Psoas muscle (tissue), 8 donors: ENCODE measurements around the gene DMD. TPM values are rescaled to one million over a fixed set of nuclear protein-coding genes. Genes with fewer than 3 reads are reported as not detected.

Experiments used
- ATAC-seq, 4 donors: fragments of 200-7000 bp; cut with Tn5 transposase; one replicate each; pipeline ENCODE4 v1.9.1; 2020; ENCODE audit warnings: moderate library complexity in 3 of 4, mild to moderate bottlenecking in 2 of 4
- DNase-seq, 2 donors: peaks; one replicate each; pipeline ENCODE4 v3.0.0-alpha.2; 2020
- H3K27ac ChIP-seq: fragments of 200-600 bp; one replicate; pipeline ENCODE4 v1.8.0; 2022
- H3K27me3 ChIP-seq, 3 donors: fragments of 200-600 bp in 1 of 3; one replicate each; pipeline versions ENCODE4 v1.6.1 to v1.8.0; 2013 to 2022; ENCODE audit warnings: low read length in 2 of 3, mild to moderate bottlenecking in 2 of 3, moderate library complexity in 1 of 3; ENCODE audit not compliant: insufficient read depth in 3 of 3
- H3K36me3 ChIP-seq, 2 donors: fragments of 200-600 bp in 1 of 2; one replicate each; pipeline versions ENCODE4 v1.6.1 to v1.8.0; 2013 to 2022; ENCODE audit warnings: low read depth in 1 of 2, mild to moderate bottlenecking in 1 of 2, moderate library complexity in 1 of 2; ENCODE audit not compliant: insufficient read depth in 1 of 2
- H3K4me1 ChIP-seq: fragments of 200-600 bp; one replicate; pipeline ENCODE4 v1.8.0; 2022
- H3K4me3 ChIP-seq: fragments of 200-600 bp; one replicate; pipeline ENCODE4 v1.8.0; 2022; ENCODE audit warnings: mild to moderate bottlenecking
- H3K9me3 ChIP-seq: fragments of 200-600 bp; one replicate; pipeline ENCODE4 v1.8.0; 2022
- WGBS, 3 donors: extraction: QIAGEN DNeasy Blood & Tissue Kit; methylation state at CpG; one replicate each; pipeline versions ENCODE4 v1.1.6 to v1.1.7; 2013; 5-methylcytosine and 5-hydroxymethylcytosine counted together
- intact Hi-C, 2 donors: fragments of 100-400 bp; cut with DNase I; formaldehyde crosslinking; loops; one replicate each; pipeline versions ENCODE4 v1.11.0 to v1.14.2; 2022
- polyA plus RNA-seq, 3 donors: library from polyadenylated mRNA; stranded (reverse); fragments of 200-250 nt; gene quantifications; one replicate each; pipeline ENCODE4 v1.2.3, GENCODE V29; 2013
- total RNA-seq, 4 donors: library from RNA; stranded (reverse); fragmentation: NEBNext Ultra II Directional in 2 of 4; extraction: Animal tissue kit (Norgen Biotek cat#: 25700) in 2 of 4; gene quantifications; one replicate each; pipeline versions ENCODE4 v1.2.1 to v1.2.4, GENCODE V29; 2021 to 2023
- TF ChIP-seq, protein P1 (sequence below): fragments of 200-600 bp; IDR thresholded peaks from one replicate; pipeline ENCODE4 v1.8.0; 2022; ENCODE audit warnings: antibody characterized with exemption
- donor health status: healthy with polysubstance abuse.
- donor health status: DM: no; HTN: no; CAD: no; lungs with moderate emphysema.
- donor health status: Bipolar disorder and iron deficiency.
- donor health status: healthy.
- donor health status: DM: yes; HTN: yes; CAD: no.
- donor health status: DM: no; HTN: no; CAD: no.
- donor health status: DM: no; HTN: no; CAD: no.
- donor health status: DM: yes; HTN: yes; CAD: no.

The DMD gene
- total and polyA plus RNA-seq, 7 donors, result 6.8 to 170 (median 86.5) TPM

DNA sequence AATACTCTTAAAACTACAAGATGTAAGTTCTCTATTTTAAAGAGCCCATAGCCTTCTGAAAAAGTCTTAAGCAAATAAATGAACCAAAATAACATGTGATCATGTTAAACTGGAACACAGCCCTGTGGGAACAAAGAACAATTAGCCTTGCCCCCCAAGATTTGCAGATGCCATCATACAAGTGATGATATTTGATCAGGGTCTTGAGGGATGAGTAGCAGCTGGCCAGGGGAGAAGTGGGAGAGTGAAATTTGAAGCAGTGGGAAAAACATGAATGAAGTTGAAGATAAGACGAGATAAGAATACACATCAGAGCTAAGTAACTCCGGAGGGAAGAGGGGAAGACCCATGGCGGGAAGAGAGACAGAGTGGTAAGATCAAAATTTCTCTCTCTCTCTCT, 1689.4 kb downstream of the DMD start:
- no peak for DNase-seq
- intact Hi-C loops, result no loop called here
- Histone ChIP-seq H3K4me3 (no peak overlapping the region), H3K4me1 (no peaks in the 10 kb centered on the region), H3K9me3 (no peaks in the 10 kb centered on the region), H3K27me3 (no peaks in the 10 kb centered on the region), H3K36me3 (no peaks in the 10 kb centered on the region), H3K27ac (no peak overlapping the region)
- 52 to 67% (median 65%) methylated on average over 3 of the region's 3 CpGs for WGBS, 3 donors
- TF ChIP-seq, protein P1, sequence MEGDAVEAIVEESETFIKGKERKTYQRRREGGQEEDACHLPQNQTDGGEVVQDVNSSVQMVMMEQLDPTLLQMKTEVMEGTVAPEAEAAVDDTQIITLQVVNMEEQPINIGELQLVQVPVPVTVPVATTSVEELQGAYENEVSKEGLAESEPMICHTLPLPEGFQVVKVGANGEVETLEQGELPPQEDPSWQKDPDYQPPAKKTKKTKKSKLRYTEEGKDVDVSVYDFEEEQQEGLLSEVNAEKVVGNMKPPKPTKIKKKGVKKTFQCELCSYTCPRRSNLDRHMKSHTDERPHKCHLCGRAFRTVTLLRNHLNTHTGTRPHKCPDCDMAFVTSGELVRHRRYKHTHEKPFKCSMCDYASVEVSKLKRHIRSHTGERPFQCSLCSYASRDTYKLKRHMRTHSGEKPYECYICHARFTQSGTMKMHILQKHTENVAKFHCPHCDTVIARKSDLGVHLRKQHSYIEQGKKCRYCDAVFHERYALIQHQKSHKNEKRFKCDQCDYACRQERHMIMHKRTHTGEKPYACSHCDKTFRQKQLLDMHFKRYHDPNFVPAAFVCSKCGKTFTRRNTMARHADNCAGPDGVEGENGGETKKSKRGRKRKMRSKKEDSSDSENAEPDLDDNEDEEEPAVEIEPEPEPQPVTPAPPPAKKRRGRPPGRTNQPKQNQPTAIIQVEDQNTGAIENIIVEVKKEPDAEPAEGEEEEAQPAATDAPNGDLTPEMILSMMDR, result no peak
- ATAC-seq, result no peak

DNA sequence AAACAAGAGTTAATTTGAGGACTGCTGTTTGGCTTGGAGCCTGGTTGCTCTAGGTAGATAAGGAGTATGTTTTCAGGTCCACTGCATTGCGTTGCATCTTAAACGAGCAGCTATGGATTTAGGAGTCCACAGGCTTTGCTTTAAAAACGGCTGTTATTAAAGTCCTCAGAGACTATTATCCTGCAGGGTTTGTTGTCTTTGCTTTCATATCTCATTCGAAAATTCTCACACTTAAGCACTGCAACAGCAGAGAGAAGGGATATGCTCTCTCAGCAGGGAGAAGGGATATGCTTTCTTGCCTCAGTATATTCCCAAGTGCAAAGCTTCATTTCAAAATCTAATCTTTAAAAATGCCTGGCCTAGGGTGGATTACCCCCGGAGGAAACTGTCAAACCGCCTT, 1694.8 kb downstream of the DMD start:
- Histone ChIP-seq H3K36me3 (no peaks in the 10 kb centered on the region), H3K4me3 (no peak overlapping the region), H3K27me3 (no peaks in the 10 kb centered on the region), H3K27ac (no peak overlapping the region), H3K9me3 (no peaks in the 10 kb centered on the region), H3K4me1 (no peaks in the 10 kb centered on the region)
- ATAC-seq, result no peak
- WGBS, 3 donors, result 62 to 68% (median 65%) methylated on average over 6 of the region's 6 CpGs
- no peak for DNase-seq
- intact Hi-C loops, result no loop called here
- TF ChIP-seq, protein P1, result no peak

DNA sequence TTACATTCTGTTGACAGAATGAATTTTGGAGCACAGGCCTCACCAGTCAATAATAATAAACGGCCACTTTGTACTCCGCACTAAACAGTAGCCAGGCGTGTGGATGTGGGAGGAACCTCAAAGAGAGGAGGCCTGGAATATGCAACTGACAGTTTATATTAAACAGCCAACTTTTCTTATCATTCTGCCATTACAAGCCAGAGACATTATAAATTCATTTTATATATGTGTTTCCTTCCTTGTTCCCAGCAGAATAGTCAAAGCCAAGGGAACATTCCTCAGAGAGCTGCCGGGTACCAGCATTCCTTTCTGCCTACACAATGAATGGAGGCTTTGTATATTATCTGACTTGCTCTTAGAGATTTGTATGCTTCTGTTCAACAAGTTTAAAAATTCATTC, 1703.0 kb downstream of the DMD start:
- intact Hi-C loops, result no loop called here
- no peaks in the 10 kb centered on the region for H3K4me1 ChIP-seq
- 53 to 57% (median 54%) methylated on average over 4 of the region's 4 CpGs for WGBS, 3 donors
- H3K9me3 ChIP-seq, result no peaks in the 10 kb centered on the region
- H3K4me3 ChIP-seq, result no peak overlapping the region
- H3K27ac ChIP-seq, result no peak overlapping the region
- no peaks in the 10 kb centered on the region for H3K36me3 ChIP-seq
- no peak for DNase-seq
- TF ChIP-seq, protein P1, result no peak
- ATAC-seq, result no peak
- no peaks in the 10 kb centered on the region for H3K27me3 ChIP-seq

DNA sequence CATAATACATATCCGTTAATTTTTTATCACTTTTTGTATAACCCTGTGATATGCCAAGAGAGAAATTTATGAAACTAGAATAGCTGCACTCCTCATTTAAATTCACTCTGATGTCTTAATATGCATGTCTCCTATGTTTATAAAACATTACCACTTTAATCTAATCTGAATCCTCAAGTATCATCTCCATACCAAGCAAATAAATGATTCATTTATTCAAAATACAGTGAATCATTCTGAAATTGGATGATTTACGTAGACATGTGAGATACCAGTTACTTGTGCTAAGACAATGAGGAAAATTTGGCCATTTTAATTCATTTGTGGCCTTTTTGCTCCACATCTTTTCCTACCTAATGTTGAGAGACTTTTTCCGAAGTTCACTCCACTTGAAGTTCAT, 1704.4 kb downstream of the DMD start:
- H3K27me3 ChIP-seq, result no peaks in the 10 kb centered on the region
- no peaks in the 10 kb centered on the region for H3K36me3 ChIP-seq
- no peaks in the 10 kb centered on the region for H3K4me1 ChIP-seq
- ATAC-seq (no peak), DNase-seq (no peak)
- H3K4me3 ChIP-seq, result no peak overlapping the region
- intact Hi-C loops, result no loop called here
- TF ChIP-seq, protein P1, result no peak
- H3K27ac ChIP-seq, result no peak overlapping the region
- H3K9me3 ChIP-seq, result no peaks in the 10 kb centered on the region
- WGBS, 3 donors, result 78 to 92% (median 81%) methylated on average over 3 of the region's 3 CpGs

DNA sequence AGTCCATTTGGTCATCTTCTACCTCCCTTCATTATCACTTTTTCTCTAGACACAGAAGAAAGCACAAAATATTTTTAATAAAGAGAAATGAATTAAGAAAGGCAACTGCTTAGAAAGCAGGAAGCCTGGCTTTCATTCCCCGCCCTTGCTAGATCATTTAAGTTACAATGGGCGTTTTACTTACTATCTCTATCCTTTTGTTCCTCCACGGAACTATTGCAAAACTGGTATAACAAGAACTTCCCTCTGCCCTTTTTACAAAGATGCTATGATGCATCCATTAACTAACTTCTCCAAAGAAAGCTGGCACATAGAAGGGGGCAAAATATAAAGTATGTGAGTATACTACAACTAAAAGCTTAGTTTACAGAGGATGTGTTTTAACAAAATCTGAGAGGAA, 1705.0 kb downstream of the DMD start:
- DNase-seq, result no peak
- WGBS, 3 donors, result 73 to 75% (median 75%) methylated on average over 3 of the region's 3 CpGs
- H3K27ac ChIP-seq, result no peak overlapping the region
- intact Hi-C loops, result no loop called here
- TF ChIP-seq, protein P1, result no peak
- ATAC-seq, result no peak
- no peak overlapping the region for H3K4me3 ChIP-seq
- H3K27me3 ChIP-seq, result no peaks in the 10 kb centered on the region
- no peaks in the 10 kb centered on the region for H3K4me1 ChIP-seq
- no peaks in the 10 kb centered on the region for H3K9me3 ChIP-seq
- H3K36me3 ChIP-seq, result no peaks in the 10 kb centered on the region
